WTC11 (cell line): Measurements from ENCODE around the gene SUMO1. TPM values are rescaled to one million over a fixed set of nuclear protein-coding genes. Genes with fewer than 3 reads are reported as not detected.
A peak's percentile ranks its signal among the peaks of the same experiment; 100 is the strongest.
"Not testable (repeated sequence)": the region's sequence is repeated elsewhere in the genome, so short reads cannot be mapped to it uniquely, and the experiment has no call there.

Experiments used
- ATAC-seq: fragments of 200-7000 bp; cut with Tn5 transposase; 2 replicates; pipeline ENCODE4 v1.10.0; 2021; ENCODE audit warnings: mild to moderate bottlenecking, moderate library complexity
- CTCF ChIA-PET: fragments of 300-600 bp; sonication (Branson Sonifier 250); formaldehyde crosslinking; loops from one replicate; lab custom pipeline; 2021; ENCODE audit warnings: antibody characterized with exemption; lab: Charles Lee
- POLR2A ChIA-PET: fragments of 350-600 bp; sonication (Branson Sonifier 250); formaldehyde crosslinking; loops from one replicate; lab custom pipeline; 2021; ENCODE audit warnings: antibody characterized with exemption; lab: Charles Lee
- DNase-seq: peaks from one replicate; pipeline ENCODE4 v3.0.0; 2021; ENCODE audit warnings: low spot score
- H3K27ac Mint-ChIP-seq: 2 replicates; pipeline ENCODE4 v1.8.0; 2021; ENCODE audit warnings: mixed read lengths
- H3K27me3 Mint-ChIP-seq: 2 replicates; pipeline ENCODE4 v1.8.0; 2021; ENCODE audit warnings: low read depth, mild to moderate bottlenecking, moderate library complexity, mixed read lengths
- H3K36me3 Mint-ChIP-seq: 2 replicates; pipeline ENCODE4 v1.8.0; 2021; ENCODE audit warnings: mixed read lengths
- H3K4me1 Mint-ChIP-seq: 2 replicates; pipeline ENCODE4 v1.8.0; 2022; ENCODE audit warnings: mixed read lengths
- H3K4me3 Mint-ChIP-seq: 2 replicates; pipeline ENCODE4 v1.8.0; 2021; ENCODE audit warnings: mild to moderate bottlenecking, moderate library complexity, mixed read lengths
- H3K9me3 Mint-ChIP-seq: 2 replicates; pipeline ENCODE4 v1.8.0; 2021; ENCODE audit warnings: mixed read lengths
- CREB1 ChIP-seq: sonication (generic); formaldehyde crosslinking; IDR thresholded peaks from 2 replicates; pipeline ENCODE4 v1.8.0; 2023; ENCODE audit warnings: mild to moderate bottlenecking, missing genetic modification reagents
- EMX1 ChIP-seq: fragments of 250-450 bp; sonication (Bioruptor Pico); IDR thresholded peaks from 2 replicates; pipeline ENCODE4 v1.8.0; 2021; ENCODE audit warnings: mild to moderate bottlenecking
- GABPB1 ChIP-seq: sonication (generic); formaldehyde crosslinking; IDR thresholded peaks from 2 replicates; pipeline ENCODE4 v1.8.1; 2023; ENCODE audit warnings: mild to moderate bottlenecking, missing genetic modification reagents
- GRHL2 ChIP-seq: fragments of 250-450 bp; sonication (Bioruptor Pico); IDR thresholded peaks from 2 replicates; pipeline ENCODE4 v1.8.0; 2022; ENCODE audit warnings: mild to moderate bottlenecking, moderate library complexity; ENCODE audit not compliant: insufficient replicate concordance, severe bottlenecking
- KAT7 ChIP-seq: sonication (generic); formaldehyde crosslinking; IDR thresholded peaks from 2 replicates; pipeline ENCODE4 v1.8.1; 2023; ENCODE audit warnings: missing genetic modification reagents, mild to moderate bottlenecking, borderline replicate concordance
- MXD4 ChIP-seq: fragments of 250-450 bp; sonication (Bioruptor Pico); IDR thresholded peaks from 2 replicates; pipeline ENCODE4 v1.8.0; 2021; ENCODE audit warnings: mild to moderate bottlenecking, moderate library complexity, borderline replicate concordance
- NFYB ChIP-seq: sonication (generic); formaldehyde crosslinking; conservative IDR thresholded peaks from 2 replicates; pipeline ENCODE4 v1.8.0; 2022; ENCODE audit warnings: low read depth, missing genetic modification reagents
- NR2C2 ChIP-seq: sonication (generic); formaldehyde crosslinking; IDR thresholded peaks from 2 replicates; pipeline ENCODE4 v1.8.0; 2022; ENCODE audit warnings: mild to moderate bottlenecking, missing genetic modification reagents
- NR3C1 ChIP-seq: sonication (generic); formaldehyde crosslinking; conservative IDR thresholded peaks from 2 replicates; pipeline ENCODE4 v1.8.1; 2023; ENCODE audit warnings: low read depth, mild to moderate bottlenecking, missing genetic modification reagents
- total RNA-seq: library from RNA; stranded (reverse); gene quantifications from 3 replicates; pipeline ENCODE4 v1.2.3, GENCODE V29; 2021
- TF ChIP-seq, protein P1 (sequence below): fragments of 250-450 bp; sonication (Bioruptor Pico); IDR thresholded peaks from 2 replicates; pipeline ENCODE4 v1.9.0; 2021; ENCODE audit warnings: mild to moderate bottlenecking, borderline replicate concordance
- TF ChIP-seq, protein P2 (sequence below): sonication (generic); formaldehyde crosslinking; IDR thresholded peaks from 2 replicates; pipeline ENCODE4 v1.8.1; 2023; ENCODE audit warnings: mild to moderate bottlenecking, missing genetic modification reagents
- TF ChIP-seq, protein P3 (sequence below): sonication (generic); formaldehyde crosslinking; IDR thresholded peaks from 2 replicates; pipeline ENCODE4 v1.8.0; 2022; ENCODE audit warnings: mild to moderate bottlenecking, missing genetic modification reagents
- TF ChIP-seq, protein P4 (sequence below): sonication (generic); formaldehyde crosslinking; IDR thresholded peaks from 2 replicates; pipeline ENCODE4 v1.8.1; 2022; ENCODE audit warnings: low read depth, mild to moderate bottlenecking, moderate library complexity, missing genetic modification reagents, borderline replicate concordance

SUMO1 gene
- total RNA-seq, 1 experiment from 2014 or later = 172 TPM

DNA sequence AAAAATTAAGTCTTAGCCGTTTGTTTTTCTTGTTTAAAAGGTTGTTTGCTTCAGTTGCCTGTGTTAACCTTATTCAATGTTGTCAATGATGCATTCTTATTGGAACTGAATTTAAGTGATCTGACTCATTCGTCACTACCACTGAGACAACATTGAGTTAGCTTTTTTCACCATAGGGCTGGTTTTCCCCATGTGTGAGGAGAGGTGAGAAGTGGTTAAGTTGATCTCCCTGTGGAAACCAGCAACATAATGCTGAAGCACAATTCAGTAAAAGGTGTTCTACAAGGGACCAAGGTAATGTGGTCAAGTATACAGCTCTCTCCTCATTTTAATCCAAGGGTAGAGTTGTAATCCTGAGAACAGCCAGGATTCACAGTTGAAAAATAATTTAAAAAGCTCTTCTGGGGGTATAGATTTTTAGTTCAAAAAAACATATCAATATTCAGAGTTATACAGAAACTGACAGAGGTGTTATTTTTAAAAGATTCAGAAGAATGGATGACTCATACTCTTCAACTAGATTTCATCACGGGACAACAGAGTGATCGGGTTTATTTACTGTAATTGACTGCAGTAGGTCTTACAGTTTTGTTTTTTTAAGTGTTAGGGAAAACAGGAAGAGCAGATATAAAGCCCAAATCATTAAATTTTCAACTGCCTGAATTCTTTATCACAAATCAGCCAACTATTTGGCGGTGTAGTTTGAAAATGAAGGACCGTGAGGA is 39.8 kb upstream of the SUMO1 start:
- TF ChIP-seq CREB1 (no peak), KAT7 (no peak), NFYB (CRISPR knock-in tag) (no peak), GABPB1 (no peak), NR2C2 (CRISPR knock-in tag) (no peak), GRHL2 (CRISPR knock-in tag) (no peak), MXD4 (CRISPR knock-in tag) (no peak), EMX1 (CRISPR knock-in tag) (no peak), NR3C1 (CRISPR knock-in tag) (no peak)
- TF ChIP-seq, protein P1, sequence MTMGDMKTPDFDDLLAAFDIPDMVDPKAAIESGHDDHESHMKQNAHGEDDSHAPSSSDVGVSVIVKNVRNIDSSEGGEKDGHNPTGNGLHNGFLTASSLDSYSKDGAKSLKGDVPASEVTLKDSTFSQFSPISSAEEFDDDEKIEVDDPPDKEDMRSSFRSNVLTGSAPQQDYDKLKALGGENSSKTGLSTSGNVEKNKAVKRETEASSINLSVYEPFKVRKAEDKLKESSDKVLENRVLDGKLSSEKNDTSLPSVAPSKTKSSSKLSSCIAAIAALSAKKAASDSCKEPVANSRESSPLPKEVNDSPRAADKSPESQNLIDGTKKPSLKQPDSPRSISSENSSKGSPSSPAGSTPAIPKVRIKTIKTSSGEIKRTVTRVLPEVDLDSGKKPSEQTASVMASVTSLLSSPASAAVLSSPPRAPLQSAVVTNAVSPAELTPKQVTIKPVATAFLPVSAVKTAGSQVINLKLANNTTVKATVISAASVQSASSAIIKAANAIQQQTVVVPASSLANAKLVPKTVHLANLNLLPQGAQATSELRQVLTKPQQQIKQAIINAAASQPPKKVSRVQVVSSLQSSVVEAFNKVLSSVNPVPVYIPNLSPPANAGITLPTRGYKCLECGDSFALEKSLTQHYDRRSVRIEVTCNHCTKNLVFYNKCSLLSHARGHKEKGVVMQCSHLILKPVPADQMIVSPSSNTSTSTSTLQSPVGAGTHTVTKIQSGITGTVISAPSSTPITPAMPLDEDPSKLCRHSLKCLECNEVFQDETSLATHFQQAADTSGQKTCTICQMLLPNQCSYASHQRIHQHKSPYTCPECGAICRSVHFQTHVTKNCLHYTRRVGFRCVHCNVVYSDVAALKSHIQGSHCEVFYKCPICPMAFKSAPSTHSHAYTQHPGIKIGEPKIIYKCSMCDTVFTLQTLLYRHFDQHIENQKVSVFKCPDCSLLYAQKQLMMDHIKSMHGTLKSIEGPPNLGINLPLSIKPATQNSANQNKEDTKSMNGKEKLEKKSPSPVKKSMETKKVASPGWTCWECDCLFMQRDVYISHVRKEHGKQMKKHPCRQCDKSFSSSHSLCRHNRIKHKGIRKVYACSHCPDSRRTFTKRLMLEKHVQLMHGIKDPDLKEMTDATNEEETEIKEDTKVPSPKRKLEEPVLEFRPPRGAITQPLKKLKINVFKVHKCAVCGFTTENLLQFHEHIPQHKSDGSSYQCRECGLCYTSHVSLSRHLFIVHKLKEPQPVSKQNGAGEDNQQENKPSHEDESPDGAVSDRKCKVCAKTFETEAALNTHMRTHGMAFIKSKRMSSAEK (CRISPR knock-in tag) = no peak
- TF ChIP-seq, protein P2, sequence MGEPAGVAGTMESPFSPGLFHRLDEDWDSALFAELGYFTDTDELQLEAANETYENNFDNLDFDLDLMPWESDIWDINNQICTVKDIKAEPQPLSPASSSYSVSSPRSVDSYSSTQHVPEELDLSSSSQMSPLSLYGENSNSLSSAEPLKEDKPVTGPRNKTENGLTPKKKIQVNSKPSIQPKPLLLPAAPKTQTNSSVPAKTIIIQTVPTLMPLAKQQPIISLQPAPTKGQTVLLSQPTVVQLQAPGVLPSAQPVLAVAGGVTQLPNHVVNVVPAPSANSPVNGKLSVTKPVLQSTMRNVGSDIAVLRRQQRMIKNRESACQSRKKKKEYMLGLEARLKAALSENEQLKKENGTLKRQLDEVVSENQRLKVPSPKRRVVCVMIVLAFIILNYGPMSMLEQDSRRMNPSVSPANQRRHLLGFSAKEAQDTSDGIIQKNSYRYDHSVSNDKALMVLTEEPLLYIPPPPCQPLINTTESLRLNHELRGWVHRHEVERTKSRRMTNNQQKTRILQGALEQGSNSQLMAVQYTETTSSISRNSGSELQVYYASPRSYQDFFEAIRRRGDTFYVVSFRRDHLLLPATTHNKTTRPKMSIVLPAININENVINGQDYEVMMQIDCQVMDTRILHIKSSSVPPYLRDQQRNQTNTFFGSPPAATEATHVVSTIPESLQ (CRISPR knock-in tag) = no peak
- TF ChIP-seq, protein P3, sequence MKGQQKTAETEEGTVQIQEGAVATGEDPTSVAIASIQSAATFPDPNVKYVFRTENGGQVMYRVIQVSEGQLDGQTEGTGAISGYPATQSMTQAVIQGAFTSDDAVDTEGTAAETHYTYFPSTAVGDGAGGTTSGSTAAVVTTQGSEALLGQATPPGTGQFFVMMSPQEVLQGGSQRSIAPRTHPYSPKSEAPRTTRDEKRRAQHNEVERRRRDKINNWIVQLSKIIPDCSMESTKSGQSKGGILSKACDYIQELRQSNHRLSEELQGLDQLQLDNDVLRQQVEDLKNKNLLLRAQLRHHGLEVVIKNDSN (CRISPR knock-in tag) = no peak
- TF ChIP-seq, protein P4, sequence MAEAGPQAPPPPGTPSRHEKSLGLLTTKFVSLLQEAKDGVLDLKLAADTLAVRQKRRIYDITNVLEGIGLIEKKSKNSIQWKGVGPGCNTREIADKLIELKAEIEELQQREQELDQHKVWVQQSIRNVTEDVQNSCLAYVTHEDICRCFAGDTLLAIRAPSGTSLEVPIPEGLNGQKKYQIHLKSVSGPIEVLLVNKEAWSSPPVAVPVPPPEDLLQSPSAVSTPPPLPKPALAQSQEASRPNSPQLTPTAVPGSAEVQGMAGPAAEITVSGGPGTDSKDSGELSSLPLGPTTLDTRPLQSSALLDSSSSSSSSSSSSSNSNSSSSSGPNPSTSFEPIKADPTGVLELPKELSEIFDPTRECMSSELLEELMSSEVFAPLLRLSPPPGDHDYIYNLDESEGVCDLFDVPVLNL = no peak
- Mint-ChIP-seq H3K4me1 (no peaks in the 10 kb centered on the region; the same call in 1 of the 2 replicates), H3K36me3 (peaks cover 47% of the 10 kb centered on the region), H3K27me3 (no peaks in the 10 kb centered on the region), H3K4me3 (no peak overlapping the region), H3K27ac (peak overlapping the region; percentile 76), H3K9me3 (no peaks in the 10 kb centered on the region)
- ATAC-seq = no peak
- ChIA-PET CTCF (interaction anchor here (0.6 to 1.2 kb wide), 5 partner anchors 9 to 98 kb away, joined by 3 to 4 read pairs (median 3); partner anchors contain the start of gene BMPR2), POLR2A (interaction anchor here (1.3 kb wide), 1 partner anchor 10 kb away, joined by 3 read pairs; no protein-coding TSS in a partner anchor)
- DNase-seq = no peak

DNA sequence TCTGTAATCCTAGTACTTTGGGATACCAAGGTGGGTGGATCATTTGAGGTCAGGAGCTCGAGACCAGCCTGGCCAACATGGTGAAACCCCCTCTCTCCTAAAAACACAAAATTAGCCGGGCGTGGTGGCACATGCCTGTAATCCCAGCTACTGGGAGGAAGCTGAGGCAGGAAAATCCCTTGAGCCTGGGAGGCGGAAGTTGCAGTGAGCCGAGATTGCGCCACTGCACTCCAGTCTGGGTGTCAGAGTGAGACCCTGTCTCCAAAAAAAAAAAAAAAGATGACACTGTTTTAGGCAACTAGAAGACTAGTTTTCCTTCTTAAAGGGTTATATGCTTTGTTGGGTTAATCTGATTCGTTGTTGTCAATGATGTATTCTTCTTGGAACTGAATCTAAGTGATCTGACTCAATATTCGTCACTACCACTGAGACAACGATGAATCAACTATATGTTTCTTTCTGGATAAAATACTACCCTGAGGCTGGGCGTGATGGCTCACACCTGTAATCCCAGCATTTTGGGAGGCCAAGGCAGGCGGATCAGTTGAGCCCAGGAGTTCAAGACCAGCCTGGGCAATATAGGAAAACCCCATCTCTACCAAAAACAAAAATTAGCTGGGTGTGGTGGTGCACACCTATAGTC is 37.8 kb upstream of the SUMO1 start:
- ATAC-seq, DNase-seq, H3K9me3 Mint-ChIP-seq, H3K4me1 Mint-ChIP-seq, H3K27me3 Mint-ChIP-seq, CTCF ChIA-PET, POLR2A ChIA-PET, H3K4me3 Mint-ChIP-seq: not testable (repeated sequence)
- Mint-ChIP-seq H3K27ac (peak overlapping the region; percentile 57; the same call in 1 of the 2 replicates), H3K36me3 (peaks cover 33% of the 10 kb centered on the region)
